Endothelial cell of umbilical vein (primary cell): Measurements from ENCODE around the gene KIF26B. TPM values are rescaled to one million over a fixed set of nuclear protein-coding genes. Genes with fewer than 3 reads are reported as not detected.

Experiments
- BruUV-seq: library from RNA; stranded (reverse); fragments of 400-500 nt; replicated peaks from 2 replicates; lab custom pipeline; 2021; lab: Mats Ljungman, UMichigan
- CTCF ChIA-PET: fragments of 300-600, 350-600 bp; sonication (Branson Sonifier 250); formaldehyde crosslinking; loops from one replicate; lab custom pipeline; 2021; ENCODE audit warnings: antibody characterized with exemption, inconsistent platforms; lab: Charles Lee
- POLR2A ChIA-PET: fragments of 300-600, 350-600 bp; sonication (Branson Sonifier 250); formaldehyde crosslinking; loops from one replicate; lab custom pipeline; 2021; ENCODE audit warnings: antibody characterized with exemption, inconsistent platforms; lab: Charles Lee
- DNase-seq: peaks from one replicate; pipeline ENCODE4 v3.0.0-alpha.2; 2011; ENCODE audit warnings: low read depth, low spot score
- FAIRE-seq: peaks from 2 replicates; lab custom pipeline; 2011; peaks lifted over from hg19 to GRCh38; lab: Jason Lieb, UNC
- H2AFZ ChIP-seq: 2 replicates; pipeline ENCODE4 v1.6.0; 2012; ENCODE audit warnings: low read depth, low read length, control low read depth, inconsistent platforms
- H3K27ac ChIP-seq: 2 replicates; pipeline ENCODE4 v1.5.1; 2011; ENCODE audit warnings: low read depth, mild to moderate bottlenecking, control low read depth, low read length, moderate library complexity; ENCODE audit not compliant: insufficient read depth
- H3K27me3 ChIP-seq, 2 experiments: 2 replicates each; pipeline versions ENCODE4 v1.6.0 to v1.6.1; 2011; ENCODE audit warnings: low read length in 2 of 2, mixed read lengths in 1 of 2; ENCODE audit not compliant: control insufficient read depth in 2 of 2, insufficient read depth in 2 of 2
- H3K36me3 ChIP-seq, 2 experiments: 2 replicates in 1 of 2; 3 replicates in 1 of 2; pipeline ENCODE4 v1.5.1; 2011; ENCODE audit warnings: low read length in 2 of 2, mild to moderate bottlenecking in 1 of 2, moderate library complexity in 1 of 2; ENCODE audit not compliant: control insufficient read depth in 2 of 2, insufficient read depth in 2 of 2; ENCODE audit errors: extremely low read depth in 1 of 2
- H3K4me1 ChIP-seq: 3 replicates; pipeline ENCODE4 v1.5.1; 2011; ENCODE audit warnings: mild to moderate bottlenecking, low read length; ENCODE audit not compliant: control insufficient read depth, insufficient read depth; ENCODE audit errors: extremely low read depth
- H3K4me2 ChIP-seq: 2 replicates; pipeline ENCODE4 v1.6.1; 2011; ENCODE audit warnings: low read length, control low read depth, mixed read lengths; ENCODE audit not compliant: insufficient read depth
- H3K4me3 ChIP-seq, 3 experiments: fragments of 200-600 bp in 1 of 3; sonication (generic), shearing (Covaris generic) in 1 of 3; replicated peaks in 1 of 3; 2 replicates each; pipeline ENCODE4 v1.5.1; 2011 to 2016; ENCODE audit warnings: control low read depth in 3 of 3, low read length in 3 of 3, mild to moderate bottlenecking in 2 of 3, inconsistent platforms in 1 of 3, low read depth in 1 of 3, moderate library complexity in 1 of 3; ENCODE audit not compliant: insufficient read depth in 1 of 3
- H3K79me2 ChIP-seq: 2 replicates; pipeline ENCODE4 v1.6.0; 2012; ENCODE audit warnings: low read length, inconsistent platforms; ENCODE audit not compliant: control insufficient read depth, insufficient read depth
- H3K9ac ChIP-seq: replicated peaks from 2 replicates; pipeline ENCODE3; 2011; ENCODE audit warnings: low read length, control low read depth; ENCODE audit not compliant: insufficient read depth; ENCODE audit errors: extremely low read depth
- H3K9me1 ChIP-seq: replicated peaks from 3 replicates; pipeline ENCODE4 v1.6.0; 2011; ENCODE audit warnings: mild to moderate bottlenecking, low read length; ENCODE audit not compliant: control insufficient read depth, insufficient read depth; ENCODE audit errors: extremely low read depth
- H3K9me3 ChIP-seq: replicated peaks from 2 replicates; pipeline ENCODE4 v1.5.1; 2012; ENCODE audit warnings: low read length, inconsistent platforms; ENCODE audit not compliant: control insufficient read depth, insufficient read depth
- H4K20me1 ChIP-seq: replicated peaks from 2 replicates; pipeline ENCODE3; 2011; ENCODE audit warnings: mild to moderate bottlenecking, low read length; ENCODE audit not compliant: control insufficient read depth, insufficient read depth; ENCODE audit errors: extremely low read depth
- FOS ChIP-seq: IDR thresholded peaks from 2 replicates; pipeline ENCODE4 v1.6.1; 2011; ENCODE audit warnings: mild to moderate bottlenecking, low read length, moderate library complexity, borderline replicate concordance; ENCODE audit not compliant: insufficient read depth
- GATA2 ChIP-seq: IDR thresholded peaks from 2 replicates; pipeline ENCODE4 v1.7.0; 2011; ENCODE audit warnings: low read depth, mild to moderate bottlenecking, moderate library complexity, mixed read lengths, low read length; ENCODE audit not compliant: insufficient read length, insufficient read depth
- JUN ChIP-seq: IDR thresholded peaks from 2 replicates; pipeline ENCODE4 v1.6.1; 2011; ENCODE audit warnings: borderline replicate concordance, low read depth; ENCODE audit not compliant: insufficient read length, insufficient read depth
- MYC ChIP-seq: IDR thresholded peaks from one replicate; pipeline ENCODE4 v1.6.1; 2011; ENCODE audit warnings: mild to moderate bottlenecking, low read depth, low read length
- POLR2A ChIP-seq: IDR thresholded peaks from 2 replicates; pipeline ENCODE4 v1.6.1; 2012; ENCODE audit warnings: low read depth, mild to moderate bottlenecking, control low read depth, low read length
- POLR2AphosphoS5 ChIP-seq: IDR thresholded peaks from 2 replicates; pipeline ENCODE4 v1.6.1; 2012; ENCODE audit warnings: low read depth, mild to moderate bottlenecking, control low read depth, low read length, moderate library complexity; ENCODE audit not compliant: insufficient read depth
- dilution Hi-C: fragments of 300-500 bp; cut with MboI; formaldehyde crosslinking; loops from one replicate; pipeline ENCODE4 v1.15.0; 2019; ENCODE audit warnings: low sequenced_read_pairs; ENCODE audit not compliant: extremely low pct_ligation_motif_present
- intact Hi-C: fragments of 100-400 bp; cut with micrococcal nuclease; formaldehyde crosslinking; loops from one replicate; pipeline ENCODE4 v1.10.0; 2022
- polyA plus RNA-seq, 4 experiments: library from polyadenylated mRNA; depleted of rRNA in 3 of 4; stranded (reverse) in 3 of 4; unstranded in 1 of 4; fragments of >200 nt; gene quantifications; 2 replicates each; pipeline versions ENCODE4 v1.2.1 to v1.2.3, GENCODE V29; 2011 to 2012; ENCODE audit warnings: missing spikeins in 1 of 4
- total RNA-seq: library from RNA; stranded (reverse); gene quantifications from 2 replicates; pipeline ENCODE4 v1.2.3, GENCODE V29; 2021
- TF ChIP-seq, protein P1 (sequence below), 2 donors: IDR thresholded peaks; 1 replicate in 1 of 2; 2 replicates in 1 of 2; pipeline ENCODE4 v1.5.1; 2011; ENCODE audit warnings: low read length in 2 of 2, mild to moderate bottlenecking in 2 of 2, moderate library complexity in 2 of 2, control low read depth in 1 of 2, inconsistent platforms in 1 of 2, low read depth in 1 of 2; ENCODE audit not compliant: insufficient read depth in 1 of 2; ENCODE audit errors: extremely low read depth in 1 of 2
- TF ChIP-seq, protein P2 (sequence below): IDR thresholded peaks from 2 replicates; pipeline ENCODE4 v1.6.1; 2011; ENCODE audit not compliant: insufficient read depth, insufficient read length

Gene KIF26B
- total and polyA plus RNA-seq, 2 donors (not counting 3 experiments of a cell fraction or from before 2014, with no cell fraction given), result 0.04 to 0.49 TPM

DNA sequence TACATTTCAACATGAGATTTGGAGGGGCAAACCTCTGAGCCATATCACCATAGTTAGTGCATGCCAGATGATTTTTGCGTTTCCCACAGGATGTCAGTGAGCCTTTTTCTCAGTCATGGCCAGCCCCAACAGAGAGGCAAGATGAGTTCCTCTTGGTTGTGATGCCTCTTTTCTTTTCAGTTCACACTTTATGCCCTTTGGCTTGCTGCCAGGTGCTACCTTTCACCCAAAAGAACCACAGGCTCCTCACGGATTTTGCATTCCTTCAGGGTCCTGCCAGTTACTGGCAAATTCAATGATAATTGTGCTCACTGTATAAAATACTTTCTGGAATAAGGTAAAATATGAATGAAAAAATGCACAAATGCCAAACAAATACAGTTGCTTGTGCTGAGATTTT lies 411.3 kb downstream of the KIF26B start:
- no peaks in the 10 kb centered on the region for H3K27me3 ChIP-seq
- intact Hi-C loops, result no loop called here
- DNase-seq, result no peak
- dilution Hi-C loops, result no loop called here
- H3K36me3 ChIP-seq, result no peaks in the 10 kb centered on the region
- H3K27ac ChIP-seq, result no peak overlapping the region
- no peak for TF ChIP-seq POLR2A
- TF ChIP-seq, protein P1, sequence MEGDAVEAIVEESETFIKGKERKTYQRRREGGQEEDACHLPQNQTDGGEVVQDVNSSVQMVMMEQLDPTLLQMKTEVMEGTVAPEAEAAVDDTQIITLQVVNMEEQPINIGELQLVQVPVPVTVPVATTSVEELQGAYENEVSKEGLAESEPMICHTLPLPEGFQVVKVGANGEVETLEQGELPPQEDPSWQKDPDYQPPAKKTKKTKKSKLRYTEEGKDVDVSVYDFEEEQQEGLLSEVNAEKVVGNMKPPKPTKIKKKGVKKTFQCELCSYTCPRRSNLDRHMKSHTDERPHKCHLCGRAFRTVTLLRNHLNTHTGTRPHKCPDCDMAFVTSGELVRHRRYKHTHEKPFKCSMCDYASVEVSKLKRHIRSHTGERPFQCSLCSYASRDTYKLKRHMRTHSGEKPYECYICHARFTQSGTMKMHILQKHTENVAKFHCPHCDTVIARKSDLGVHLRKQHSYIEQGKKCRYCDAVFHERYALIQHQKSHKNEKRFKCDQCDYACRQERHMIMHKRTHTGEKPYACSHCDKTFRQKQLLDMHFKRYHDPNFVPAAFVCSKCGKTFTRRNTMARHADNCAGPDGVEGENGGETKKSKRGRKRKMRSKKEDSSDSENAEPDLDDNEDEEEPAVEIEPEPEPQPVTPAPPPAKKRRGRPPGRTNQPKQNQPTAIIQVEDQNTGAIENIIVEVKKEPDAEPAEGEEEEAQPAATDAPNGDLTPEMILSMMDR (IDR thresholded peaks at IDR 0.05; ENCODE audit: extremely low read depth in 1 of 2, insufficient read depth in 1 of 2, low read depth in 1 of 2, low read length in 2 of 2), result no peak
- no peak for TF ChIP-seq GATA2
- no peak for TF ChIP-seq JUN
- TF ChIP-seq, protein P2, sequence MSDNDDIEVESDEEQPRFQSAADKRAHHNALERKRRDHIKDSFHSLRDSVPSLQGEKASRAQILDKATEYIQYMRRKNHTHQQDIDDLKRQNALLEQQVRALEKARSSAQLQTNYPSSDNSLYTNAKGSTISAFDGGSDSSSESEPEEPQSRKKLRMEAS, result no peak
- no peak for TF ChIP-seq FOS
- TF ChIP-seq POLR2AphosphoS5, result no peak
- no peak for TF ChIP-seq MYC
- no peaks in the 10 kb centered on the region for H3K9me1 ChIP-seq
- ChIA-PET CTCF (no interaction called here), POLR2A (no interaction called here)
- no peak for FAIRE-seq
- H3K4me3 ChIP-seq, result no peak overlapping the region
- no TSS peak for BruUV-seq
- no peak overlapping the region for H2AFZ ChIP-seq
- no peaks in the 10 kb centered on the region for H3K4me1 ChIP-seq
- H4K20me1 ChIP-seq, result no peaks in the 10 kb centered on the region
- no peaks in the 10 kb centered on the region for H3K9me3 ChIP-seq
- H3K79me2 ChIP-seq, result no peaks in the 10 kb centered on the region
- H3K4me2 ChIP-seq, result no peak overlapping the region
- no peak overlapping the region for H3K9ac ChIP-seq
